Activated CD4-positive, alpha-beta T cell treated with anti-CD3 and anti-CD28 coated beads, Interleukin-2, amount 10 ng/mL, durations not matched to agents 24 days and 14 days (primary cell): ENCODE measurements around the gene CEBPB. TPM values are rescaled to one million over a fixed set of nuclear protein-coding genes. Genes with fewer than 3 reads are reported as not detected.
"Not testable (repeated sequence)": the region's sequence is repeated elsewhere in the genome, so short reads cannot be mapped to it uniquely, and the experiment has no call there.

ENCODE experiments used
- DNase-seq: peaks from one replicate; pipeline ENCODE4 v3.0.0; 2022
- H3K27ac Mint-ChIP-seq: one replicate; pipeline ENCODE4 v1.8.0; 2022; ENCODE audit warnings: mild to moderate bottlenecking, mixed read lengths
- H3K27me3 Mint-ChIP-seq: one replicate; pipeline ENCODE4 v1.8.0; 2022; ENCODE audit warnings: mixed read lengths
- H3K36me3 Mint-ChIP-seq: one replicate; pipeline ENCODE4 v1.8.0; 2022; ENCODE audit warnings: low read depth, mild to moderate bottlenecking, mixed read lengths
- H3K4me1 Mint-ChIP-seq: one replicate; pipeline ENCODE4 v1.8.0; 2021; ENCODE audit warnings: mixed read lengths
- H3K4me3 Mint-ChIP-seq: one replicate; pipeline ENCODE4 v1.8.0; 2022; ENCODE audit warnings: mild to moderate bottlenecking, moderate library complexity, mixed read lengths
- H3K9me3 Mint-ChIP-seq: one replicate; pipeline ENCODE4 v1.8.0; 2021; ENCODE audit warnings: mixed read lengths
- intact Hi-C: fragments of 100-400 bp; cut with micrococcal nuclease; formaldehyde crosslinking; loops from one replicate; pipeline ENCODE4 v1.15.1; 2023
- total RNA-seq: library from RNA; stranded (reverse); gene quantifications from 2 replicates; pipeline ENCODE4 v1.2.3, GENCODE V29; 2022

CEBPB gene
- total RNA-seq, 1 donor from 2014 or later = 45.9 TPM

- DNase-seq, H3K4me3 Mint-ChIP-seq, intact Hi-C loops, H3K27ac Mint-ChIP-seq: not testable (repeated sequence)
- Mint-ChIP-seq H3K9me3 (peaks cover 11% of the 10 kb centered on the region), H3K4me1 (peaks cover 13% of the 10 kb centered on the region), H3K27me3 (peaks cover 14% of the 10 kb centered on the region), H3K36me3 (peaks cover 11% of the 10 kb centered on the region)
Observed at GRCh38 chr20:50201710-50202109, 11.1 kb downstream of the CEBPB start.

- peaks cover 18% of the 10 kb centered on the region for H3K27me3 Mint-ChIP-seq
- DNase-seq = no peak
- intact Hi-C loops = no loop called here
- no peak overlapping the region for H3K27ac Mint-ChIP-seq
- peaks cover 11% of the 10 kb centered on the region for H3K9me3 Mint-ChIP-seq
- H3K36me3 Mint-ChIP-seq = peaks cover 9% of the 10 kb centered on the region
- H3K4me3 Mint-ChIP-seq = no peak overlapping the region
- H3K4me1 Mint-ChIP-seq = peaks cover 9% of the 10 kb centered on the region
Observed at GRCh38 chr20:50202677-50203076, 12.0 kb downstream of the CEBPB start.

- intact Hi-C loops = no loop called here
- peaks cover 9% of the 10 kb centered on the region for H3K4me1 Mint-ChIP-seq
- no peak overlapping the region for H3K4me3 Mint-ChIP-seq
- peaks cover 11% of the 10 kb centered on the region for H3K9me3 Mint-ChIP-seq
- peaks cover 19% of the 10 kb centered on the region for H3K27me3 Mint-ChIP-seq
- no peak overlapping the region for H3K27ac Mint-ChIP-seq
- peaks cover 9% of the 10 kb centered on the region for H3K36me3 Mint-ChIP-seq
- DNase-seq = no peak
Observed at GRCh38 chr20:50203951-50204937, 13.6 kb downstream of the CEBPB start.

- intact Hi-C loops = no loop called here
- Mint-ChIP-seq H3K27me3 (peaks cover 22% of the 10 kb centered on the region), H3K27ac (no peak overlapping the region), H3K4me1 (peaks cover 18% of the 10 kb centered on the region), H3K36me3 (peaks cover 9% of the 10 kb centered on the region), H3K4me3 (no peak overlapping the region), H3K9me3 (peaks cover 11% of the 10 kb centered on the region)
- no peak for DNase-seq
Observed at GRCh38 chr20:50207026-50207425, 16.4 kb downstream of the CEBPB start.

- Mint-ChIP-seq H3K27ac (no peak overlapping the region), H3K4me3 (no peak overlapping the region), H3K36me3 (peaks cover 7% of the 10 kb centered on the region), H3K4me1 (peaks cover 12% of the 10 kb centered on the region), H3K27me3 (peaks cover 24% of the 10 kb centered on the region), H3K9me3 (peaks cover 11% of the 10 kb centered on the region)
- intact Hi-C loops = no loop called here
- no peak for DNase-seq
Observed at GRCh38 chr20:50208085-50208491, 17.5 kb downstream of the CEBPB start.

- DNase-seq, H3K27ac Mint-ChIP-seq, H3K36me3 Mint-ChIP-seq, H3K4me3 Mint-ChIP-seq, H3K9me3 Mint-ChIP-seq, intact Hi-C loops: not testable (repeated sequence)
- Mint-ChIP-seq H3K4me1 (peaks cover 15% of the 10 kb centered on the region), H3K27me3 (peaks cover 21% of the 10 kb centered on the region)
Observed at GRCh38 chr20:50208815-50209214, 18.2 kb downstream of the CEBPB start.

GRCh38 chr20:50210066-50210619 lies 19.5 kb downstream of the CEBPB start:
- Mint-ChIP-seq H3K36me3 (no peaks in the 10 kb centered on the region), H3K4me3 (no peak overlapping the region), H3K9me3 (no peaks in the 10 kb centered on the region), H3K27ac (no peak overlapping the region), H3K4me1 (peaks cover 18% of the 10 kb centered on the region), H3K27me3 (peaks cover 22% of the 10 kb centered on the region)
- DNase-seq = no peak
- intact Hi-C loops = no loop called here

- no peak overlapping the region for H3K4me3 Mint-ChIP-seq
- H3K36me3 Mint-ChIP-seq = no peaks in the 10 kb centered on the region
- no peaks in the 10 kb centered on the region for H3K9me3 Mint-ChIP-seq
- peaks cover 18% of the 10 kb centered on the region for H3K4me1 Mint-ChIP-seq
- H3K27ac Mint-ChIP-seq = no peak overlapping the region
- H3K27me3 Mint-ChIP-seq = peaks cover 23% of the 10 kb centered on the region
- intact Hi-C loops = no loop called here
- DNase-seq = no peak
Observed at GRCh38 chr20:50211091-50211490, 20.5 kb downstream of the CEBPB start.

- Mint-ChIP-seq H3K4me3 (no peak overlapping the region), H3K36me3 (no peaks in the 10 kb centered on the region), H3K4me1 (peaks cover 18% of the 10 kb centered on the region), H3K27me3 (peaks cover 17% of the 10 kb centered on the region), H3K9me3 (no peaks in the 10 kb centered on the region), H3K27ac (no peak overlapping the region)
- intact Hi-C loops = no loop called here
- no peak for DNase-seq
Observed at GRCh38 chr20:50213531-50214106, 23.0 kb downstream of the CEBPB start.

- no peak overlapping the region for H3K4me3 Mint-ChIP-seq
Observed at GRCh38 chr20:50214226-50215024, 23.8 kb downstream of the CEBPB start.

GRCh38 chr20:50215101-50215690 lies 24.6 kb downstream of the CEBPB start:
- Mint-ChIP-seq H3K27ac (no peak overlapping the region), H3K27me3 (peaks cover 17% of the 10 kb centered on the region), H3K36me3 (no peaks in the 10 kb centered on the region), H3K4me1 (peaks cover 18% of the 10 kb centered on the region), H3K9me3 (no peaks in the 10 kb centered on the region), H3K4me3 (no peak overlapping the region)
- intact Hi-C loops = no loop called here
- DNase-seq = no peak

More at GRCh38 chr20:50214226-50215024, 23.8 kb downstream of the CEBPB start:
- Mint-ChIP-seq H3K4me1 (peaks cover 18% of the 10 kb centered on the region), H3K27me3 (peaks cover 17% of the 10 kb centered on the region), H3K9me3 (no peaks in the 10 kb centered on the region), H3K27ac (no peak overlapping the region), H3K36me3 (no peaks in the 10 kb centered on the region)
- intact Hi-C loops = no loop called here
- DNase-seq = no peak

GRCh38 chr20:50215926-50216325 lies 25.3 kb downstream of the CEBPB start:
- H3K4me1 Mint-ChIP-seq = peaks cover 17% of the 10 kb centered on the region
- no peak overlapping the region for H3K4me3 Mint-ChIP-seq
- no peaks in the 10 kb centered on the region for H3K9me3 Mint-ChIP-seq
- no peak overlapping the region for H3K27ac Mint-ChIP-seq
- DNase-seq = no peak
- peaks cover 17% of the 10 kb centered on the region for H3K27me3 Mint-ChIP-seq
- no peaks in the 10 kb centered on the region for H3K36me3 Mint-ChIP-seq
- intact Hi-C loops = no loop called here

GRCh38 chr20:50216543-50217206 lies 26.0 kb downstream of the CEBPB start:
- Mint-ChIP-seq H3K27ac (no peak overlapping the region), H3K4me3 (no peak overlapping the region)

More at GRCh38 chr20:50216543-50217206, 26.0 kb downstream of the CEBPB start:
- H3K36me3 Mint-ChIP-seq = no peaks in the 10 kb centered on the region
- H3K9me3 Mint-ChIP-seq = no peaks in the 10 kb centered on the region
- intact Hi-C loops = no loop called here
- peaks cover 12% of the 10 kb centered on the region for H3K4me1 Mint-ChIP-seq
- DNase-seq = no peak
- H3K27me3 Mint-ChIP-seq = peaks cover 15% of the 10 kb centered on the region
